ENCODE data around the gene BRWD1.

DNA sequence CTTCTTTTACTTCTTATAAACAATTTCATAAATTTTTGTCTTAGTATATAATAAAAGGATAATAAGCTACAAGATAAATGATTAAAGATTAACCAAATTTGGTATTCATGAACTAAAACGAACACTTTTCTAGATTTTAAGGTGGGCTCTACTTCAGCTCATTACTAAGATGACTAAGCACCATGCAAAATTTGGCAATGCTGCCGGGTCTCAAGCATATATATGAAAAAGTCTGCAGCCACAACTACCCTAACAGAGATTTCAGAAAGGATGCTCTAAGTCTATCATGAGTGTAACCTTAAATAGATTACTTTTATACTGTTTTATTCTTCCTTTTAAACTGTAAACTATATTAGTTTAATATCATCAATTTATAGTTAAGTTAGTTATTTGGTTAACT is 47.8 kb downstream of the BRWD1 start:
- no peak for TF ChIP-seq ATF3 (CRISPR knock-in tag; conservative IDR thresholded peaks at IDR 0.05)
- no peak for TF ChIP-seq ETV6 (CRISPR knock-in tag; IDR thresholded peaks at IDR 0.05)
- TF ChIP-seq, protein P1, sequence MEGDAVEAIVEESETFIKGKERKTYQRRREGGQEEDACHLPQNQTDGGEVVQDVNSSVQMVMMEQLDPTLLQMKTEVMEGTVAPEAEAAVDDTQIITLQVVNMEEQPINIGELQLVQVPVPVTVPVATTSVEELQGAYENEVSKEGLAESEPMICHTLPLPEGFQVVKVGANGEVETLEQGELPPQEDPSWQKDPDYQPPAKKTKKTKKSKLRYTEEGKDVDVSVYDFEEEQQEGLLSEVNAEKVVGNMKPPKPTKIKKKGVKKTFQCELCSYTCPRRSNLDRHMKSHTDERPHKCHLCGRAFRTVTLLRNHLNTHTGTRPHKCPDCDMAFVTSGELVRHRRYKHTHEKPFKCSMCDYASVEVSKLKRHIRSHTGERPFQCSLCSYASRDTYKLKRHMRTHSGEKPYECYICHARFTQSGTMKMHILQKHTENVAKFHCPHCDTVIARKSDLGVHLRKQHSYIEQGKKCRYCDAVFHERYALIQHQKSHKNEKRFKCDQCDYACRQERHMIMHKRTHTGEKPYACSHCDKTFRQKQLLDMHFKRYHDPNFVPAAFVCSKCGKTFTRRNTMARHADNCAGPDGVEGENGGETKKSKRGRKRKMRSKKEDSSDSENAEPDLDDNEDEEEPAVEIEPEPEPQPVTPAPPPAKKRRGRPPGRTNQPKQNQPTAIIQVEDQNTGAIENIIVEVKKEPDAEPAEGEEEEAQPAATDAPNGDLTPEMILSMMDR (IDR thresholded peaks at IDR 0.05), result no peak
- no peak for TF ChIP-seq TEAD1 (CRISPR knock-in tag; IDR thresholded peaks at IDR 0.05)
- no peak for TF ChIP-seq JUN (CRISPR knock-in tag; IDR thresholded peaks at IDR 0.05)

Measured in WTC11 (cell line).